Measurements from ENCODE around the gene PDSS2.
"Not testable (repeated sequence)": the region's sequence is repeated elsewhere in the genome, so short reads cannot be mapped to it uniquely, and the experiment has no call there.

PDSS2 gene

GRCh38 chr6:107413966-107414645 is 45.3 kb downstream of the PDSS2 start:
- DNase-seq, result no peak

- no peak for DNase-seq
Measured at GRCh38 chr6:107411161-107411560, 48.2 kb downstream of the PDSS2 start.

- DNase-seq, result no peak
Measured at GRCh38 chr6:107409942-107410341, 49.4 kb downstream of the PDSS2 start.

- DNase-seq, result no peak
Measured at GRCh38 chr6:107408714-107409113, 50.6 kb downstream of the PDSS2 start.

DNA sequence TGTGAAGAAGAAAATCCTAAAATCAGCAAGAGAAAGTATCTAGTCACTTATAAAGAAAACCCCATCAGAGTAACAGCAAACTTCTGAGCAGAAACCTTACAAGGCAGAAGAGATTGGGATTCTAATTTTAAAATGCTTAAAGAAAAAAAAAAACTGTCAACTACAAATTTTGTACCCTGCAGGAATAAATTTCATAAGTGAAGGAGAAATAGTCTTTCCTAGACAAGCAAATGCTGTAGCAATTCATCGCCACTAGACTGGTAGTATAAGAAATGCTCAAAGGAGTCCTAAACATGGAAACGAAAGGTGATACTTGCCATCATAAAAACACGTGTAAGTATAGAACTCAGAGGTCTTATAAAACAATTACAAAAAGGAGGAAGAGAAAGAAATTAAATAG is 54.4 kb downstream of the PDSS2 start:
- no peak for DNase-seq

DNA sequence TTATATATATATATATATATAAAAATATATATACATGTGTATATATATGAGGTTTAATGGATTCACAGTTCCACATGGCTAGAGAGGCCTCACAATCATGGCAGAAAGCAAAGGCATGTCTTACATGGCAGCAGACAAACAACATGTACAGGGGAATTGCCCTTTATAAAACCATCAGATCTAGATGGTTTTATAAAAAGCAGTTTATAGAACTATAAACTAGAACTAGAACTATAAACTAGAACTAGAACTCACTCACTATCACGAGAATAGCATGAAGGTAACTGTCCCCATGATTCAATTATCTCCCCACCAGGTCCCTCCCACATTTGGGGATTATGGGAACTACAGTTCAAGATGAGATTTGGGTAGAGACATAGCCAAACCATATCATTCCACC is 56.8 kb downstream of the PDSS2 start:
- DNase-seq, result no peak

DNA sequence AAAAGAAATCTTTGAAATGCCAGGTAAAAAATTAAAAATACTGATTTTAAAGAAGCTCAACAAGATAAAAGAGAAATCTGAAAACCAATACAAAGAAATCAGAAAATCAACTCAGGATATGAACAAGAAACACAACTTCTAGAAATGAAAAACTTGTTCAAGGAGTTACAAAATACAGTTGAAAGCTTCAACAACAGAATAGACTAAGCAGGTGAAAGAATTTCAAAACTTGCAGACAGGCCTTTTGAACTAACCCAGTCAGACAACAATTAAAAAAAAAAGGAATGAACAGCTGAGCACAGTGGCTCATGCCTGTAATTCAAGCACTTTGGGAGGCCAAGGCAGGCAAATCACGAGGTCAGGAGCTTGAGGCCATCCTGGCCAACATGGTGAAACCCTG is 57.8 kb downstream of the PDSS2 start:
- DNase-seq, result no peak

DNA sequence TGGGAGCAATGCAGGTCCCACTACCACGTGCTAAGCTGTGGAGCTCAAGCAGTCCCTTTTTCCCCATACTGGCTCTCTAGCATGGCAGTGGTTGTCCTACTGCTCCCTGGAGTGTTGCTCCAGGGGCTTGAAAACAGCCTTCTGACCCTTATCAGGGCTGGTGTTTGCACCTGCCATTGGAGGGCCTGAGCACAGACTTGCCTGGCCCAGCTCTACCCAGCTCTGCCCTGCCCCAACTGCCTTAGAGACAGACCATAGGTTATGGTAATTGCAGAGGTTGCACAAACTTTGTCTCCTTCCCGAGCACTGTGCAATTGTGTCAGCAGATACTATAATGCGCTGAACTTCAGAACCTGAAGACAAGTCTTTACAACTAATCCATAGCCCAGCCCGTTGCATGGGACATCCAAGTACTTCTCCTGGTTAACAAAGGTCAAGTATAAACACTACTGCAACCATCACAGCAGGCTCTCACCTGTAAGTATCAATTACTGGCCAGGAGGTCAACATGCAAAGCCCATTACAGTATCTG is 58.7 kb downstream of the PDSS2 start:
- no peak for DNase-seq

GRCh38 chr6:107399935-107400334 is 59.4 kb downstream of the PDSS2 start:
- no peak for DNase-seq

- DNase-seq, result no peak
Measured at GRCh38 chr6:107398001-107398400, 61.4 kb downstream of the PDSS2 start.

- no peak for DNase-seq
Measured at GRCh38 chr6:107396211-107396610, 63.2 kb downstream of the PDSS2 start.

DNA sequence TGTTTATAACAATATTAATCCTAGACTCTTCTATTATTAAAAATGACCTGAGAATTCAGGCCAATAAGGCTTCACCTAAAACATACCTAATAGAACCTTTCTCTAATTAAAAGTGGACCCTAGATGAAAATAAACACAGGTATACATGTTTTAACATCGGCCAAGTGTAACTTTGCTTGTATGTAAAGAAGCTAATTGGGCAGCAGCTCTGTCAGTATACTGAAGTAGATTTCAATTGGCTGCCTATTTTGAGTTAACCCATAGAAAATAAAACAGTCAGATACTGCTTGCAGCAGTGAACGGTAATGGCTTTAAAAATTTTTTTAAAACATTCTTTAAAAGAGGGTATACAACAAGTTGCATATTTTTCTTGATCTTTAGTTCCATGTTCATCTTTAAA is 67.3 kb downstream of the PDSS2 start:
- DNase-seq, result no peak

DNA sequence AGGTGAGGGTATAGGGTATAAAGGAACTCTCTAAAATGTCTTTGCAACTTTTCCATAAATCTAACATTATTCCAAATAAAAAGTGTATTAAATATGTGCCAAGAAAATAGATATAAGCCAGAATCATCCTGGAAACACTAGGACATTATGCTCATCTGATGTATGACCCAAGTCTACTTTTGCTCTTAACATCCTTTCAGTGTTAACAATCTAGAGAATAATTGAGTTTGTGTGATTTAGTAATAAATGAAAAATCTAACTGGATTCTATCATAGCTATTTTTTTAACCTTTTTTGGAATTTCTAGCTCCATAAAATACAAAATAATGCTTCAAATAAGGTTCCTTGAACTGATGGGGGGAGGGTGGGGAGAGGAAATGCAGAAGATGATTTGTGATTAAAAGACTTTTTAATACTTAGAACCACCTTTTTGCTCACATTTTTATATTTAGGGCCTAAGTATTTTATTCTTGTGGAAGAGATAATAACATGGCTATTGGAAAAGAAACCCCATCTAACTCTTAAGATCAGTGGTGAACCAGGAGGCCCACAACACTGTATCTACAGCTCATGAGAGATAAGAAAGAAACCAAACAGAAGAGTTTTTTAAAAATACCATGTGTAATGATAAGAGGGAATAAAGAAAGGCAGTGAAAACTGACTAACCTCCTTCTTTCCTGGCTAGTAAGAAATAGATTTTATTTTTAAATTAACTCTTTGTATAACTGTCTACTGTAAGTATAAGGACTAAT is 68.5 kb downstream of the PDSS2 start:
- DNase-seq, result no peak

DNA sequence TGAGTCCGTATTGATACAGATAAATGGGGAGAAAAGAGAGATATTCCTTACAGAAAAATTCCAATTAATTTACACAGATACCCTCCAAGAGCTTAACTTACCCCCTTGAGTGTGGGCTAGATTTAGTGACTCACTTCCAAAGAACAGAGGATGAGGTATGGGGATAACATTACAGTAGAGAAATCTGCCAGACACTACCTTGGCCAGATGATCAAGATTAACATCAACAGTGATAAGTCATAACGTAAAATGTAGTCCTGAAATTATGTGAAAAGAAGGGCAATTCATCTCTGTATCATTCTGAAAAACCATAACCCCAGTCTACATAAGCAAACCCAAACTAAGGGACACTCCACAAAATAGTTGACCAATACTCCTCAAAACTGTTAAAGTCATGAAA is 69.3 kb downstream of the PDSS2 start:
- DNase-seq, result no peak

DNA sequence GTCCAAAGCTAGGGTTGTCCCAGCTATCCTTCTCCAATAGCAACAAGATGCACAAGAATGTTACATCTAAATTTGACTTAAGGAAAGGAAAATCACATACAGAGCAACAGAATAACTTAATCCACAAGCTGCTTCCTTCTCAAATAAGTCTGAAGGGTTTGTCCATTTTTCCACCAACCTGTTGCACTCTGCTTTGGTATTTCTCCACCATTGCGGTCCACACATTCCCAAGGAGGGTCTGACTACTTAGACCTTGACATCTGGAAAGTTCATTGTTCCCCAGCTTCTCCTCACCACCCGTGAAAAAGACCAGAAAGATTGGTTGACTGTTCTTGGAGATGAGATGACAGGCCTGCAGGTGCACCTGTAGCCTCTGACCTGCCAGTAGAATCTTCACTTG is 72.5 kb downstream of the PDSS2 start:
- no peak for DNase-seq

- no peak for DNase-seq
Measured at GRCh38 chr6:107386340-107386739, 73.0 kb downstream of the PDSS2 start.

DNA sequence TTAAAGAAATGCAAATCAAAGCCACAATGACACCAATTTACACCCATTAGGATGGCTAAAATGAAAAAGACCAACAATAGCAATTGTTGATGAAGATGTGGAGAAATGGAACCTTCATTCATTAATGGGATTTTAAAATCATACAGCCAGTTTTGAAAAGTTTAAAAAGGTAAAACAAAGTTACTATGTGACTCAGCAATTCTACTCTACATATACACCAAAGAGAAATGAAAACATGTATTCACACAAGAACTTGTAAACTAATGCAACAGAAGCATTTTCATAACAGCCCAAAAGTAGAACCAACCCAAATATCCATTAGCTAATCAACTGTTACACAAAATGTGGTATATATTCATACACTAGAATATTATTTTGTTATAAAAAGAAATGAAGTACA is 75.7 kb downstream of the PDSS2 start:
- DNase-seq, result no peak

- DNase-seq, result no peak
Measured at GRCh38 chr6:107374264-107374663, 85.1 kb downstream of the PDSS2 start.

- DNase-seq, result no peak
Measured at GRCh38 chr6:107369493-107369892, 89.9 kb downstream of the PDSS2 start.

DNA sequence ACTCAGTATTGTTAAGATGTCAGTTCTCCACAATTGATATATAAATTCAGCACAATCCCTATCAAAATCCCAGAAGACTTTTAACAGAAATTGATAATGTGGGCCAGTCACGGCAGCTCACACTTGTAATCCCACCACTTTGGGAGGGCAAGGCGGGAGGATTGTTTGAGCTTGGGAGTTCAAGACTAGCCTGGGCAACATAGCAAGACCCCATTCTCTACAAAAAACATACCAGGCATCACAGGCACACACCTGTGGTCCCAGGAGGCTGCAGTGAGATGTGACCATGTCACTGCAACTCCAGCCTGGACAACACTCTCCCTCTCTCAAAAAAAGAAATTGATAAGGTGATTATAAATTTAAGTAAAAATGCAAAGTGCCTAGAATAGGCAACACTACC is 90.9 kb downstream of the PDSS2 start:
- no peak for DNase-seq

GRCh38 chr6:107364173-107364572 is 95.2 kb downstream of the PDSS2 start:
- not testable (repeated sequence) for DNase-seq

DNA sequence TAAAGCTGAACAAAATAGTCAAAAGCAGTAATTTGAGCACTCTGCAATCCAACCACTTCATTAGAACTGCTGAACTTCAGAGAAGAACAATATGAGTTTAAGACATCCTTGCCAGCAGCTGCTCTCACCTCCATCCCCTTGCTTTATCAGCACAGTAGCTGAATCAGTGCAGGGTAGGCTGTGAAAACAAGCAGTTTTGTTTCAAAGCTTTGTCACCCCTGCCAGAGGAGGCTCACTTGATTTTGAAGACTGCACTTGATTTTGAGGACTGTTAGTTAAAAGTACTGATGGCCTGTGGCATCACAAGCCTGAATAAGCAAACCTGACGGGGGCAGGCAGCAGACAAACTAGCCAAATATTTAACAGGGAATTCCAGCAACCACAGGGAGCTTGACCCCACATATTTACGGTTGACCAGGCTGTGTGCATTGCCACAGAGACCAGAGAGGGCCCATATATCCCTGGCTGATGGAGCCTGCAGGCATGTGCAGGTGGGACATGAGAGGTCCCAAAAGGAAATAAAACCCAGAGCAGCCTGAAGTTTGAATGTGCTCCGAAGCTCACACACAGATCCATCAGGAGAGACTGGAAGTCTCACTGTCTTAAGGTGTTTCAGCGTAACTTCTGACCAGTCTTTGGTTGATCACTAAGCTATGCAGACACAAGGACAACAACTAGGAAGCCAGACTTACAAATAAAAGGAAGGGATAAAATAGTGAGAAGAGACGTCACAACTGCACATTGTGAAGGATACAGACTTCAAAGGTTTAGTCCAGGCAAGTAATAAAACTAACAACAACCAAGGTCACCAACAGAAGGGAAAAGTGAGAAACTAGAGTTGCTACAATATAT is 97.4 kb downstream of the PDSS2 start:
- no peak for DNase-seq

DNA sequence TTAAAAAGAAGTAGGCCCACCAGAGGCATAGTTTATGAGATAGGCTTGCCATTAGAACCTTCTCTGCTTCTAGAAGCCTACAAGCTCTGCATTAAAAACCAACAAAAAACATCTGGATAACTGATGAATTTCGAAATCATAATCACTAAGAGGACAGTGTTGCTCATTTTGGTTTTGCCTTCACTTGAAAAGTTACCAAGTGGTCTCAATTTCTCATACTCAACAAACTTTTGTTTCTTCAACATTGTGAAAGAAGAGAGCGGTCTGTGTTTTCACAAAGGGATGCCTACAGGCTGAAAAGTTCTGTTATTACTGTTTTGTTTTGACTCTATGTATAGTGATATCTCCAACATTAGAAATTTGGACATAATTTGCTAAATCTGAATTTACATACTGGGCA is 98.9 kb downstream of the PDSS2 start:
- DNase-seq, result no peak

DNA sequence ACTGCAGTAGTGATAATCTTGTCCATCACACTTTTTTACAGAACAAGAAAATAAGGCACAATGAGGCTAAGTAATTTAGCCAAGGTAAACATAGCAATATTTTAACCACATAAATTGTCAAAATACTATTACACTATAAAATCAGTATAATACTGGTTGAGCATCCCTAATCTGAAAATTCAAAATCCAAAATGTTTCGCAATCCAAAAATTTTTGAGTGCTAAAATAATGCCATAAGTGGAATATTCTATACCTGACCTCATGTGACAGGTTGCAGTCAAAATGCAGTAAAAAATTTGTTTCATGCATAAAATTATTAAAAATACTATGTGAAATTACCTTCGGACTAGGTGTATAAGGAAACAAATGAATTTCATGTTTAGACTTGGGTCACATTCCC is 101.5 kb downstream of the PDSS2 start:
- no peak for DNase-seq

All from activated T-cell treated with anti-CD3 and anti-CD28 coated beads, Interleukin-2, amount 50 U/mL, for 48 hours (primary cell).